Measurements from ENCODE around the gene PRKAR1B.

Gene PRKAR1B

DNA sequence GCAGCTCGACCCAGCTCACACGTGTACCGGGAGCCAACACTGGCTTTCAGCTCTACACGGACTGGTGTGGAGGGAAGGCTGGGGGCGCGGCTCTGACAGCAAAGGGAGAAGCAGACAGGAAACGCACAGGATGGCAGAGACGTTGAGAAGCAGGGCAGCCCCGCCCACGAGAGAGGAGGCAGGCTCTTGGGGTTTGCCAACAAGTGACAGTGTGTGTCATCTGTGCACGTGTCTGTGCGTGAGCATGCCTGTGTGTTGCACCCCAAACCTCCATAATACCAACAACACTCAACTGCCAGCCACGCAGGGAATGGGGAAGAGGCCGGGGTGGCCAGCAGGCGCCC is 143.0 kb downstream of the PRKAR1B start:
- peak; percentile 91 for DNase-seq

GRCh38 chr7:583410-584121 is 143.5 kb downstream of the PRKAR1B start:
- no peak for DNase-seq

DNA sequence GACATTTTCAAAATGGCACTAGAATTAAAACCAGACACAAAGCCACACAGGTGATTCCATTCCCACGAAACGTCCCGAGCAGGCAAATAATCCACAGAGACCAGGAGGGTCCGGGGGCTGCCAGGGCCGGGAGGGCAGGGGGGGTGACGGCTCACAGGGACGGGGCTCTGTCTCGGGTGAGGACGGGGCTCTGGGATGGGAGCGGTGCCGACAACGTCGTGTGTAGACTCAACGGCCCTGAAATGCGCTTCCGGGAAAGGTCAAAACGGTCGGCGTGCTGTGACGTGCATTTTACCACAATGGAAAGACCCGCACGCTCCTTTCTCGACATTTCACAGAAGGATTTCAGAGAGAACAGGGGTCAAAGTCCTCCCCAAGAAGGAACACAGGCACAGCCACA is 144.2 kb downstream of the PRKAR1B start:
- no peak for DNase-seq

DNA sequence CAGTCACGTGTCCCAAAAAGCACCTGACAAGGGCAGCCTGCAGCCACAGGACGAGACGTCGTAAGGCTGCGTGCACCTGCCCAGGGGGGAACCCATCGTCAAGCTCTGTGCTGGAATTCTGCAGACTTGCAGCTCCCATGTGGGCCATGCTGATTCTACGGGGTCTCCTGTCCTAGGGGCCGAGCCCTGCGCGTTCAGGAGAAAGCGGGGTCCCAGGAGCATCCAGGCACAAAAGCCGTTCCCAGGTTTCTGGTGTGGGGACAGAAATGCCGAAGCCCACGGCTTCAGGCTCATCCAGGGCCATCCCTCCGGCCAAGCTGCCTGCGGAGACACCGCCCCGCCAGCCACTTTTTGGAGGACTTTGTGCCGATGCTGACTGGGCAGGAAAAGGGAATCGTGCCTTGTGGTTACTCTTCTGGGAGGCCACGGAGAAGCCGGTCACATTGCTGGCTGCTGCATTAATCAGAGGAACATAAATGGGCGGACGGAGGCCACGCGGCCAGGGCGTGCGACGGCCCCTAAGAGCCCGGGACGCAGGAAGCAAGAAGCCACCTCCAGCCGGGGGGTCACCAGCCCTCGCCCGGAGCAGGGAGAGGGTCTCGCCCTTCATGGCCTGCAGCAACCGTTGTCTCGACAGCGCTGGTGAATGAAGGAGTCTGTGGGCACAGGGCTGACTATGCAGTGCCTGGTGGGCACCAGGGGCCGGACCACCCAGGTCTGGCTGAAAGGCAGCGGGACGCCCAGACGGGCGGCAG is 144.8 kb downstream of the PRKAR1B start:
- DNase-seq = no peak

GRCh38 chr7:578386-578785 is 148.7 kb downstream of the PRKAR1B start:
- no peak for DNase-seq

DNA sequence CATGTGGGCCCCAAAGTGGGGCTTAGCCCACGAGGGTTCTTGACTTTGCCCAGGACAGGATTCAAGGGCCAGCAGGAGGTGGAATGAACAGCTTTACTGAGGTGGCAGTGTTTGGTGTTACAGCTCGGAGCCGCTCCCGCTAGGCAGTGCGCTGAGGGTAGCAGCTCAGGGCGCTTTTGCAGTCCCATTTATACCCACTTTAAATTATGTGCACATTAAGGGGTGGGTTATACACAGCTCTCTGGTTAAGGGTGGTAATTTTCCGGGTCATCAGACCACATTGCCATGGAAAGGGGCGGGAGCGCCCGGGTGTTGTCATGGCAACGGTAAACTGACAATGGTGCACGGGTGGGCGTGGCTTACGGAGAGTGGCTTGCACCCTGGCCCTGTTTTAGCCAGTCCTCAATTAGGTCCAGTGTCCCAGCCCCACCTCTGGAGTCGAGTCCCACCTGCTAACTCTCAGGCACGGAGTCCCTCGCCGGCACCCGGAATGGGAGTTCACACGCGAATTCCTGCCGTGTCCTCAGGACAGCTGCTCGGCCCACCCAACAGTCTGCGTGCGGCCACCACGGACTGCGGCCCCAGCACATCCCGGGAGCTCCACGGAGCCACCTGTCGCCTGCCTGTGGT is 149.2 kb downstream of the PRKAR1B start:
- DNase-seq = no peak

DNA sequence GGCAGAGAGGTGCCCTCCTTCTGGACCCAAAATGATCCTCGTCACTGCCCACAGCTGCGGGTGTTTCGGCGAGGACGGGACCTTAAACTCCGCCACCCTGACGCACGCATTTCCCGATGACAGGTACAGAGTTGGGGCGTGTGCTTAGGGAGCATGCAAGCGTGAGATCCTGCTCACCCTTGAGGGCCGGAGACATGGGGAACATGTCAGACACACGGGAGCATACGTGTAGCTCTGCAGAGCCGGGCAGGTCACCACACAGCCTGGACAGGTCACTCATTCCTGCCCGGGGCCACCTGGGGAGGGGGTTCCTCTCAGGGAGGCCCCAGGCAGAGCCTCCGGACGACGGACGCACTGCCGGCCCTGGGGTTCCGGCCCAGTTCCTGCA is 149.8 kb downstream of the PRKAR1B start:
- DNase-seq = no peak

DNA sequence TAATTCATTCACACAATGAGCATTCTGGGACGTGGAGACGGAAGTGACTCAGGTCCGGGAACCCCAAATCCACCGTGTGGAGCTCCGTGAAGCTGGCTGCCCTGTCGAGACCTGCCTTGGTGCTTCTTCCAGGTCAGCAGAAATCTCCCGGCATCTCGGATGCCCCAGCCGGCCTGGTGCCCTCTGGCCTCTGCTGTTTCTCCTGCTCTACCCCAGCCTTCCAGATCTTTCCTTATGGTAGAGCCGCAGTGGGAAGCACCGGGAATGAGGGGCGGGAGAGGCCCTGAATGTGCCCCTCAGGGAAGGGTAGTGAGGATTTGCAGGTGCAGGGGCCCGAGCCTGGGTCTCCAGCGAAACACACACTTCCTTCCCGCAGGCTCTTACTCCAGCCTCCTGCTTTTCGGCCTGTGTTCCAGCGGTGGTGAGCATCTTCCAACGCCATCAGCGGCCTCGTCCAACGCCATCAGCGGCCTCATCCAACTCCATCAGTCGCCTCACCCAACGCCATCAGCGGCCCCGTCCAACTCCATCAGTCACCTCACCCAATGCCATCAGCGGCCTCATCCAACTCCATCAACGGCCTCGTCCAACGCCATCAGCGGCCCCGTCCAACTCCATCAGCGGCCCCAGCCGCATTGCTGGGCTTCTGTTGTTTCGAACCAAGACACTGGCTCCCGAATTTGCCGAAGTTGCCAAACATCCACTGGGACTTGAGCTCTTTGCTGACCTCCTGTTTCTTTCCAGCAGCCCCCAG is 150.4 kb downstream of the PRKAR1B start:
- DNase-seq = no peak

GRCh38 chr7:575425-576366 is 151.4 kb downstream of the PRKAR1B start:
- no peak for DNase-seq

DNA sequence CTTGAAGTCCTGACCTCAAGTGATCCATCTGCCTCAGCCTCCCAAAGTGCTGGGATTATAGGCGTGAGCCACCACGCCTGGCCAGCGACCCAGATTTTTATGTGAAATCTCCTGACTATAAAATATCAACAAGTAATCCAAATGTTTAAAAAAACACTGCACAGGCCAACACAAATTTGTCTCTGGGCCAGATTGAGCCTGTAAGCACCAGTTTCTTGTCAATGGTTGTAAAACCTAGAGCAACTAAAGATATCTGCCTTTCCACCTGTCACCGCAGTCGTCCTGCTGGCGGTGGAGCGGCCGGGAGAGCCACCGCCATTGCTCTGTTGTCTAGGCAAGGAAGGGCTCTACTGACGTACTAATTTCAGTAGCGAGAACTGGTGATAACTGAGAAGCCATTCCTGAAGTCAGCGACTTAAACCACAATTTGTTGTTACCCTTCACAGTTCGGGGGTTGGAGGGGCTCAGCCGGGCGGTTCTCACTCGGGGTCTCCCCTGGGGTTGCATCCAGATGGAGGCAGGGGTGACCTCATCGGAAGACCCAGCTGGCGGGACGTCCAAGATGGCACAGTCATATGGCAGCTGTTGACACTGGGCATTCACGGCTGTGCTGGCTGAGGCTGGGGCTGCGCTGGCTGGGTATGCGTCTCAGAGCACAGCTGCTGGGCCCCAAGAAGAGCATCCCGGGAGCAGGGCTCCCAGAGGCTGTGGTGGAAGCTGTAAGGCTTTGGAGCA is 152.3 kb downstream of the PRKAR1B start:
- DNase-seq = no peak

DNA sequence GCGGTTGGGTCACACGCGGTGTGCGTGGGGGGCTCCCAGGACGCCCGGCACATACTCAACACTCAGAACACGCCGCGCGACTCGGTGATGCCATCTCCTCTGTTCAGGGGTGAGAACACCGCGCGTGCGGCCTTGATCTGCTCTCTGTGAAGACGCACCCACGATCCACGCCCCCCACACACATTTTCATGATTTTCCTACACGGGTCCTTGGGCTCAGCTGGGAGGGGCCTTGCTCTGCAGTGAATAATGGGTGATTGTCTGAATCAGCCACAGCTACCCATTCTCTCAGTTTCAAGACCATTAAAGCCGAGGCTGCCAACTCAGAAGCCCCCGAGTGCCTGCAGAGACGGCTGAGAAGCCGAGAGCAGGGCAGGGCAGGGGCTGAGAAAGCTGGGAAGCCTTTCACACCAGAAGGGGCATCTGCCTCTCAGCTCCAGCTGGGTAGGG is 153.1 kb downstream of the PRKAR1B start:
- DNase-seq = no peak

DNA sequence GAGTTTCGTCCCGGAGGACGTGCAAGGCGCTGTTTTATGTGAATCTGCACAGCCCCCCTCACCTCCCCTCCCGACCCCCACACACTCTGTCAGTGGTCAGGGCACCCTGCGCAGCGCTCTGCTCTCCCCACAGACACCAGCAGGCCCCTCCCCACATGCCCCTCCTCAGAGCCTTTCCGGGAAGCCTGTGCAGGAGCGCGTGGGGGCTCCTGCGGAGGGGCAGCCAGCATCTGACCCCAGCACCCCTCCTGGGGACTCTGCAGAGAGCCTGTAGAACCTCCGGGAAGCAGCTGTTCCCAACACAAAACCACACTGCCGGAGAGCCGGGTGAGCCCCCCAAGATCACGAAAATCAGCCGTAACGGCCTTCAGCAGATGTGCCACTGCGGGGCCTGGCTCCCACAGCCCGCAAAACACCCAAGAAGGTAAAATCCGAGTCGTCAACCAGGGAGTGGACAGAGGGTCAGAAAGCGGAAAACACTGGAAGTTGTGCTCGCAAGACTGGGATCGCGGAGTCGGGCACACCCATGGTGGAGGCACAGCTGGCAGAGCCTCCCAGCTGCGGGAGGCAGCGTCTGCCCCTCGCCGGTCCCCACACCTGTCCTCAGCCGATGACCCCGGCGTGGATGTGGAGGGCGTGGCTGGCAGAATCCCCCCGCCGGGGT is 153.7 kb downstream of the PRKAR1B start:
- DNase-seq = no peak

DNA sequence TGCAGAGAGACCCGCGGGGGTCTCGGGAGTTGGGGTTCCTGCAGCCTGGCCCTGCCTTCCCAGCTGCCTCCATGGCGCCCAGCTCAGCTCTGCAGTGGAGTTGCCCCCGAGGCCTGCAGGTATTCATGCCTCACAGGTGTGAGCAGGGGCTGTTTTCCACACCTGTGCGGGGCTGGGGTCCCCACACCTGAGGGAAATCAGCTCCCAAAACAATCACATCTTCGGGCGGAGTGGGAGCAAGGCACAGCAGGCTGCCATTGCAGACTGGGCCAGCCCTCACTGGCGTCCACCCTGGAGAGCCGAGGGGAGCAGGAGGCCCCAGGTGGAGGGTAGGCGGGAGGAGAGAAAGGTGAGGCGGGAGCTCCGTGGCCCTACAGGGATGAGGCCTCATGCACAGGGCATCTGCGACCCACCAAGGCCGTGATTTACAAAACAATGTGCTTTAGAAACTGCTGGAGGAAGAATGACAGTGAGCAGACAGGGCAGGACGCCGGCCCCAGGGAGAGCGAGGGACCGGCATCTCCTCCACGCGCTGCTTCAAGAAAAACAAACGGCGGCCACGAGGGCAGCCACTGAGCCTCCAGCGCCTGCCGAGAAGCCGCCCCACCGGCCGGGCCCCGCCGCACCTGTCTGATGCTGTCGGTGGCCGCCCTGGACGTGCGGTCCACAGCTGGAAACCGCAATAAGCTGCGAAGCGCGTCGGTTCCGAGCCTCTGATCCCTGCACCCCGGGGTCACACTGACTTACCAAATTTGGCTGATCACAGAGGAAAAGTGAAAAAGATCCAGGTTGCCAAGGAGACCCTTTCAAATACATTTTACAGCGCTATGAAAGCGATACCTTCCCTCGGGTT is 154.4 kb downstream of the PRKAR1B start:
- no peak for DNase-seq

DNA sequence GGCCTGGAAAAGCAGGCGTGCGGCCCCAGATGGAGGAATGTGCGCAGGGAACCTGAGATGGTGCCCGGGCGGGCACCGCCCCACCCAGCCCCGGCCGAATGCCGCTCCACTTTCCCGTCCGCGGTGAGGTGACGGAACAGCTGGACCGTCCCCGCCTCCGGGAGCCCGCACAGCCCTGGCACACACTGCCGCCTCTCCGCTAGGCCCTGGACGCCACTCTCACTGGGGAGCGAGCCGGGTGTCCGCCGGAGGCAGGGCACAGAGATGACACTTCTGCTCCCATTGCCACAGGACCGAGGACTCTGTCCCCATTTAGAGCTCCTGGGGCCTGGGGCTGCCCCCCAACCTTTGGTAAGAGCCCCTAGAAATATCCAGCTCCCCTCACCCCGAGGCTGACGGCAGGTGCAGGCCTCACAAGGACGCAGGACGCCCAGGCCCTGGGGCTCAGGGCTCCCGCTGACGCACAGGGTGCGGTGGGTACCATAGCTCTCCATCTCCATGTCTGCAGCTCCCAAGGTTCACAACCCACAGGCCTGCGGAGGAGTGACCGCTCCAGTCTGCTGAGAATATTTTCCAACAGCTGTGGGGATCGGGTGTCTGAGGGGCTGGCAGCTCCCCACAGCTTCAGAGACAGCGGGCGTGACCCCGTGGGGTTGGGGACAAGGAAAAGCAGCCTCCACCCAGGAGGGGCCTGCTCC is 155.2 kb downstream of the PRKAR1B start:
- DNase-seq = no peak

DNA sequence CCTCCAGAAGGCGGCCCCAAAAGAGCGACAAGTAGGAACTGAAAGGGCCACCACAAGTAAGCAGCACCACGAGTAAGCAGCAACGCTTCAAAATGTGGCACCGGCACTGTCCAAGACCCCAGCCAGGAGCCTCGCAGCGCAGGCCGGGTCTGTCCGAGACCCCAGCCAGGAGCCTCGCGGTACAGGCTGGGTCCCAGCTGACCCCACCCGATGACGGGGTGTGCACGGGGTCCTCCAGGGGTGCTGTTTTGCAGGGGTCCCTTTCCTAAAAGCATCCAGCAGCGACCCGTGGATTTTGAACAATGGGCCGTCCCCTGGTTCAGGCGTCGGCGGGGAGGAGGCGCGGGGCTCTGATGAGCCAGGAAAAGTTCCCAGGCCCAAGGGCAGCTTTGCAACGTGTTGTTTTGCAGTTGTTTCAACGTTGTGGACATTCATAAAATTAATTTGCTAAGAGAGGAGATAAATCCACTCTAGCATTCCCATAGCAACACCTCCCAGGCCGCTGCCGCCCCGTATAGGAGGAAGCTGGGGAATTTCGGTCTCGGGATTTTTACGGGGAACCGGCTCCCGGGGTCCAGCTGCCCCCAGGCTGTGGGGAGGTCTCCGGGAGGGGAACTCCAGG is 155.9 kb downstream of the PRKAR1B start:
- no peak for DNase-seq

DNA sequence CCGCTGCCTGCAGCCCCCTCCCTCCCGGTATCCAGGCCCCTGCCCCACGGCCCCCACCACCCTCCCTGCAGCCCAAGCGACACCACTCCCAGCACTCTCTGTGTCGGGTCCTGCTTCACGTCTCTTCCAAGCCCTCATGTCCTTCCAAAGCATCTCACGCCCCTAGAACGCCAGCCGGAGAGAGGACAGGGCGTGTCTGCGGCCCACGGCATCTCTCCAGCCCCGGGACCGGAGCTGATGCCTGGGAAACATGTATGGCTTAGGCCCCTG is 156.3 kb downstream of the PRKAR1B start:
- DNase-seq = no peak

DNA sequence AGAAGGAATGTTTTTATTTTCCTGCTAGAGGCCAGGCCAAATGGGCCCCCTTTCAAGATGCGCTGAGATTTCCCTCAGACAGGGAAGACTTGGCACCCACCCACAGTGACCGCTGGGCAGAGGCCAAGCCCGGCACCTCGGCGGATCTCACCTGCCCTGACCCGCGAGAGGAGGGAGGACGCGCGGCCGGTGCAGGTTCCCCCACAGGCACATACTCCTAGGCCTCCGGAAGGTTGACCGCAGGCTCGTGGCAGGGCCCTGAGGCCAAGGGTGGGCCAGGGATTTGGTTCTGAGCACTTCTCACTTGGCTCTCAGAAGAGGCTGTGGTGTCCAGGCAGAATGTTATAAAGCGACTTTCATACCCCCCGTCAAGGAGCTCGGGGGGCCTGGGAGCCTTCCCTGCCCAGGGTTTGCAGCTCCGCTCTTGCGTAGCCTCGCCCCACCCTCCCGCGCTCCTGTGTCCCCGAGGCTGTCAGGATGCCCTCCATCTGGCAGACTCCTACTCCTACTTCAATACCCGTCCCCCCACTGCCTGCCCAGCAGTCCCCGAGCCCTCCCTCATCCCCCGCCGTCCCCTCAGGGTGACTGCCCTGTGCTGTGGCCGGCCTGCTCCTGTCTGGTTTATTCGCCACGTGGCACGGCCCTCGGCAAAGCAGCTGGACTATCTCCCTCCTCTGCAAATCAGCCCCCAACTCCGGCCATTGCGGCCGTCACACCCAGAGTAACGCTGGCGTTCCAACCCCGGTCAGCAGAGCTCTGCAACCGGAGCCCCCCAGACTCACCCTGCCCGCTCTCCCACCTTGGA is 156.9 kb downstream of the PRKAR1B start:
- no peak for DNase-seq

Measured in CD4-positive, alpha-beta T cell treated with Interleukin-4 for 4 hours (primary cell).